ENCODE data around the gene SMOC2.

DNA sequence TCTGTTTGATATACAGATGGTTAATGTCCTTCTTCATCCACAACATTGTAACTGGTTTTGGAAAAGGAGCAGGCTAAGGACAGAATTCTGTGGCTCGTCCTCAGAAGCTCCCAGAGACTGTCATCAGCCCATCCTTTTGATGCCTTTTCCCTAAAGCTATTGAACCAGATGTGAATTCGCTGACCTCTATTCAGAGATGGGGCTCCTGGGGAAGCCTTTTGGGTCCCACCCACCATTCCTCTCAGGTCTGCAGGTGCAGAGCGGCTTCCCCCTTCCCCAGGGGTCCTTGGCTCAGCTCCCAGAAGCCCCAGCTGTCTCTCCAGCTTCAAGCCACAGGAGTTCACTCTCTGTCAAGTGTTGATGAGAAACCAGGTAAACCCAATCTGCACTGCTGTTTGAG lies 191.7 kb downstream of the SMOC2 start:
- no peak for TF ChIP-seq EZH2phosphoT487 (IDR thresholded peaks at IDR 0.05; ENCODE audit: low read depth)
- TF ChIP-seq, protein P1, sequence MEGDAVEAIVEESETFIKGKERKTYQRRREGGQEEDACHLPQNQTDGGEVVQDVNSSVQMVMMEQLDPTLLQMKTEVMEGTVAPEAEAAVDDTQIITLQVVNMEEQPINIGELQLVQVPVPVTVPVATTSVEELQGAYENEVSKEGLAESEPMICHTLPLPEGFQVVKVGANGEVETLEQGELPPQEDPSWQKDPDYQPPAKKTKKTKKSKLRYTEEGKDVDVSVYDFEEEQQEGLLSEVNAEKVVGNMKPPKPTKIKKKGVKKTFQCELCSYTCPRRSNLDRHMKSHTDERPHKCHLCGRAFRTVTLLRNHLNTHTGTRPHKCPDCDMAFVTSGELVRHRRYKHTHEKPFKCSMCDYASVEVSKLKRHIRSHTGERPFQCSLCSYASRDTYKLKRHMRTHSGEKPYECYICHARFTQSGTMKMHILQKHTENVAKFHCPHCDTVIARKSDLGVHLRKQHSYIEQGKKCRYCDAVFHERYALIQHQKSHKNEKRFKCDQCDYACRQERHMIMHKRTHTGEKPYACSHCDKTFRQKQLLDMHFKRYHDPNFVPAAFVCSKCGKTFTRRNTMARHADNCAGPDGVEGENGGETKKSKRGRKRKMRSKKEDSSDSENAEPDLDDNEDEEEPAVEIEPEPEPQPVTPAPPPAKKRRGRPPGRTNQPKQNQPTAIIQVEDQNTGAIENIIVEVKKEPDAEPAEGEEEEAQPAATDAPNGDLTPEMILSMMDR (IDR thresholded peaks at IDR 0.05; ENCODE audit: low read depth, low read length) = no peak

Data from OCI-LY3 (cell line).